ENCODE results near the gene PARP8.

DNA sequence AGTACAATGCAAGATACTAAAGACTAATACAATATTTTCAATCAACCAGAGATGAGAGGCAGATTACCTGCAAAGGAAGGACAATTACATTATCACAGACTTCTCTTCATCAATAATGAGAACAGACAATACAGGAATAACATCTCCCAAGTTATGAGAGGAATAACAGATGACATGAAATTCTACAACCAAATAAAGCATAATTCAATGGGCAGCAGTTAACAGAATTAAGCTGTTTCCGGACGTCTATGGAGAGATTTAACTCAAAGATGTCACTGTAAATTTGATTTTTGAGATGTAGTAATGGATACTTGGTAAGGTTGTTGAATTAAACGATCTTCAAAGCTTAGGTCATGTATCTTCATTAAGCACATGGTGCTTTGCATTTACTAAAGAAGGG, 19.8 kb upstream of the PARP8 start:
- TF ChIP-seq, protein P1, sequence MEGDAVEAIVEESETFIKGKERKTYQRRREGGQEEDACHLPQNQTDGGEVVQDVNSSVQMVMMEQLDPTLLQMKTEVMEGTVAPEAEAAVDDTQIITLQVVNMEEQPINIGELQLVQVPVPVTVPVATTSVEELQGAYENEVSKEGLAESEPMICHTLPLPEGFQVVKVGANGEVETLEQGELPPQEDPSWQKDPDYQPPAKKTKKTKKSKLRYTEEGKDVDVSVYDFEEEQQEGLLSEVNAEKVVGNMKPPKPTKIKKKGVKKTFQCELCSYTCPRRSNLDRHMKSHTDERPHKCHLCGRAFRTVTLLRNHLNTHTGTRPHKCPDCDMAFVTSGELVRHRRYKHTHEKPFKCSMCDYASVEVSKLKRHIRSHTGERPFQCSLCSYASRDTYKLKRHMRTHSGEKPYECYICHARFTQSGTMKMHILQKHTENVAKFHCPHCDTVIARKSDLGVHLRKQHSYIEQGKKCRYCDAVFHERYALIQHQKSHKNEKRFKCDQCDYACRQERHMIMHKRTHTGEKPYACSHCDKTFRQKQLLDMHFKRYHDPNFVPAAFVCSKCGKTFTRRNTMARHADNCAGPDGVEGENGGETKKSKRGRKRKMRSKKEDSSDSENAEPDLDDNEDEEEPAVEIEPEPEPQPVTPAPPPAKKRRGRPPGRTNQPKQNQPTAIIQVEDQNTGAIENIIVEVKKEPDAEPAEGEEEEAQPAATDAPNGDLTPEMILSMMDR (conservative IDR thresholded peaks at IDR 0.05), result no peak
- TF ChIP-seq ZFX (IDR thresholded peaks at IDR 0.05), result no peak

Data from C4-2B (cell line).